ENCODE results near the gene KCNQ5. TPM values are rescaled to one million over a fixed set of nuclear protein-coding genes. Genes with fewer than 3 reads are reported as not detected.
"Not testable (repeated sequence)": the region's sequence is repeated elsewhere in the genome, so short reads cannot be mapped to it uniquely, and the experiment has no call there.

The KCNQ5 gene
- total RNA-seq, 1 donor from 2014 or later, result not detected

- intact Hi-C loops (cut with DNase I), result no loop called here
- ATAC-seq (ENCODE audit: poor library complexity) (no peak), DNase-seq (no peak)
These were observed 331.2 kb downstream of the KCNQ5 start for GRCh38 chr6:72952808-72953630.

GRCh38 chr6:72953971-72954381, 332.1 kb downstream of the KCNQ5 start:
- intact Hi-C loops (cut with DNase I), result no loop called here
- ATAC-seq (ENCODE audit: poor library complexity) (no peak), DNase-seq (no peak)

GRCh38 chr6:72954716-72955115, 332.9 kb downstream of the KCNQ5 start:
- intact Hi-C loops (cut with DNase I), result no loop called here
- no peak for ATAC-seq (ENCODE audit: poor library complexity)
- DNase-seq, result no peak

GRCh38 chr6:72955666-72956065, 333.8 kb downstream of the KCNQ5 start:
- DNase-seq (no peak), ATAC-seq (ENCODE audit: poor library complexity) (no peak)
- intact Hi-C loops (cut with DNase I), result no loop called here

GRCh38 chr6:72956272-72956671, 334.4 kb downstream of the KCNQ5 start:
- intact Hi-C loops (cut with DNase I), result no loop called here
- no peak for ATAC-seq (ENCODE audit: poor library complexity)
- DNase-seq, result no peak

GRCh38 chr6:72959821-72960220, 338.0 kb downstream of the KCNQ5 start:
- ATAC-seq (ENCODE audit: poor library complexity), result no peak
- no peak for DNase-seq
- intact Hi-C loops (cut with DNase I), result no loop called here

GRCh38 chr6:72963946-72964345, 342.1 kb downstream of the KCNQ5 start:
- intact Hi-C loops (cut with DNase I), result no loop called here
- DNase-seq, result no peak

GRCh38 chr6:72966628-72967280, 344.9 kb downstream of the KCNQ5 start:
- DNase-seq (no peak), ATAC-seq (ENCODE audit: poor library complexity) (no peak)
- intact Hi-C loops (cut with DNase I), result no loop called here

More at GRCh38 chr6:72963946-72964345, 342.1 kb downstream of the KCNQ5 start:
- no peak for ATAC-seq (ENCODE audit: poor library complexity)

- intact Hi-C loops (cut with DNase I), result no loop called here
- ATAC-seq (ENCODE audit: poor library complexity) (no peak), DNase-seq (no peak)
These were observed 345.5 kb downstream of the KCNQ5 start for GRCh38 chr6:72967329-72967728.

GRCh38 chr6:72968704-72969103, 346.8 kb downstream of the KCNQ5 start:
- intact Hi-C loops (cut with DNase I), result no loop called here
- ATAC-seq (ENCODE audit: poor library complexity) (no peak), DNase-seq (no peak)

- ATAC-seq (ENCODE audit: poor library complexity) (no peak), DNase-seq (no peak)
- intact Hi-C loops (cut with DNase I), result no loop called here
These were observed 347.8 kb downstream of the KCNQ5 start for GRCh38 chr6:72969666-72970065.

- intact Hi-C loops (cut with DNase I), result no loop called here
- DNase-seq (no peak), ATAC-seq (ENCODE audit: poor library complexity) (no peak)
These were observed 350.7 kb downstream of the KCNQ5 start for GRCh38 chr6:72972579-72972978.

- no peak for DNase-seq
- ATAC-seq (ENCODE audit: poor library complexity), result no peak
- intact Hi-C loops (cut with DNase I), result no loop called here
These were observed 352.4 kb downstream of the KCNQ5 start for GRCh38 chr6:72974276-72974675.

- intact Hi-C loops (cut with DNase I), result no loop called here
- ATAC-seq (ENCODE audit: poor library complexity), result no peak
- no peak for DNase-seq
These were observed 353.5 kb downstream of the KCNQ5 start for GRCh38 chr6:72975352-72975752.

GRCh38 chr6:72976484-72976883, 354.6 kb downstream of the KCNQ5 start:
- DNase-seq, result no peak
- intact Hi-C loops (cut with DNase I), result no loop called here
- no peak for ATAC-seq (ENCODE audit: poor library complexity)

GRCh38 chr6:72977114-72977513, 355.2 kb downstream of the KCNQ5 start:
- DNase-seq (no peak), ATAC-seq (ENCODE audit: poor library complexity) (no peak)
- intact Hi-C loops (cut with DNase I), result no loop called here

- intact Hi-C loops (cut with DNase I); DNase-seq; ATAC-seq (ENCODE audit: poor library complexity): not testable (repeated sequence)
These were observed 356.9 kb downstream of the KCNQ5 start for GRCh38 chr6:72978808-72979207.

GRCh38 chr6:72984189-72984831, 362.4 kb downstream of the KCNQ5 start:
- DNase-seq; intact Hi-C loops (cut with DNase I); ATAC-seq (ENCODE audit: poor library complexity): not testable (repeated sequence)

- intact Hi-C loops (cut with DNase I), result no loop called here
- no peak for ATAC-seq (ENCODE audit: poor library complexity)
- DNase-seq, result no peak
These were observed 363.3 kb downstream of the KCNQ5 start for GRCh38 chr6:72984981-72985665.

All from Right ventricle myocardium superior (tissue), 1 donor.